ENCODE results near the gene ZIC4. TPM values are rescaled to one million over a fixed set of nuclear protein-coding genes. Genes with fewer than 3 reads are reported as not detected.

The ZIC4 gene
- total RNA-seq, 1 donor from 2014 or later, result 0.79 TPM

GRCh38 chr3:147351301-147351700, 55.0 kb downstream of the ZIC4 start:
- no peak for DNase-seq

- no peak for DNase-seq
Measured at GRCh38 chr3:147348976-147349375, 57.4 kb downstream of the ZIC4 start.

DNA sequence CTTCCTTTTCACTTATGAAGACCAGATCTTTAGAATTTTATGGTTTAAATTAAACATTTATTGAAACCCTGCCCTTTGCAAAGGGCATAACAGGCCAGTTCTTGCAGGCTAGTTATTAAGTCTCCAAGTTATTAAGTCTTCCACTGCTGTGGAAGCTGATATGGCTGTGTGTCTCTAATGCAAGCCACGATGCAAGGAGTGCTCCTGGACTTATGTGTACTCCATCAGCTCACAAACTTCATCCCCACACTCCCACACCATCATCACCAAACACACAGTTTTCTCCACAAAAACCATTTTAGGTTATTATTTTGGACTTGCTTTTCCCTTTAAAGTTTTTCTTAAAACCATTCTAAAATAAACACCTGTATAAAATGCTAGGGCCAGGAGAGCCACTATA, 62.4 kb downstream of the ZIC4 start:
- DNase-seq, result no peak

- DNase-seq, result no peak
Measured at GRCh38 chr3:147341727-147342126, 64.6 kb downstream of the ZIC4 start.

DNA sequence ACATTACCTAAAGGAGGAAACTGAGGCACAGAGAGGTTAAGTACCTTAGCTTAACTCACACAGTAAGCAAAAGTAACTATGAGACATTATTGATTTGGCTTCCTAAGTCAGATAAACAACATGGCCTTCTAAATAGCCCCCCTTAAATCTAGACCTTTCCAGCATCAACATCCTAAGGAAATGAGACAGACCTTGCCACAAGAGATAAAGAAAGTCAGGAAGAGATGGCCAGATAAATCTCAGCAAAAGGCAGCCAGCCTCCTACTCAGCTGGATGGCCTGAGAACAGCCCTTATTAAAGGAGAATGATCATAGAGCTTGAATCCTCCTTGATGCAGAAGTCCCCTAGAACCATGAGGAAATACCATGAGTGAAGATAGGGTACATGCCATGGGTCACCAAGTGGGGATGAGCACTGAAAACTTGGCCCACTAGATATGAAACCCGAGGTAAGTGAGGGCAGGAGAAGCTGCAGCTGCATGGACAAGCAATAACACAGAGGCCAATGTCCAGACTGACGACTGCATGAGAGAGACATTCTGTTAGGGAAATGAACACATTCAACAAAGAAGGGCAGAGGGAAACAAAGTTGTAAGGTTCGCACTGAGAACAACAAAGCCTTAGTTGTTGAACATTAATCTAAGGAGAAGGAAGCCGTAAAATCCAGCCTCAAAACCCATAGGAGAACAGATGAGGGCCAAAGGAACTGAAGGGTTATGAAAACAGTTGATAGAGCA, 69.6 kb downstream of the ZIC4 start:
- no peak for DNase-seq

Other genes with a start within 250 kb of the ZIC4 start
- gene ZIC1, start 2.8 kb upstream of the ZIC4 start, total RNA-seq, result 5.9 TPM

Measured in skin of body (tissue), 2 donors.